Smooth muscle cell (in vitro differentiated cells): Measurements from ENCODE around the gene COL19A1. TPM values are rescaled to one million over a fixed set of nuclear protein-coding genes. Genes with fewer than 3 reads are reported as not detected.

Source experiments
- DNase-seq: peaks from one replicate; lab custom pipeline; 2025; ENCODE audit not compliant: unreplicated experiment; lab: John Stamatoyannopoulos, UW
- H2AFZ ChIP-seq: fragments of 200-600 bp; sonication (generic); 2 replicates; pipeline ENCODE4 v1.6.0; 2016; ENCODE audit warnings: antibody characterized with exemption, low read depth, mild to moderate bottlenecking
- H3F3A ChIP-seq: fragments of 200-600 bp; sonication (generic); 2 replicates; pipeline ENCODE4 v1.6.0; 2017; ENCODE audit warnings: antibody characterized with exemption, low read depth
- H3K27ac ChIP-seq: fragments of 200-600 bp; sonication (generic); 2 replicates; pipeline ENCODE4 v1.5.1; 2016; ENCODE audit warnings: low read depth, mild to moderate bottlenecking
- H3K27me3 ChIP-seq: fragments of 200-600 bp; sonication (generic); 2 replicates; pipeline ENCODE4 v1.6.1; 2016; ENCODE audit warnings: low read depth, mild to moderate bottlenecking
- H3K36me3 ChIP-seq: fragments of 200-600 bp; sonication (generic); 2 replicates; pipeline ENCODE4 v1.5.1; 2016; ENCODE audit warnings: low read depth
- H3K4me1 ChIP-seq: fragments of 200-600 bp; sonication (generic); 2 replicates; pipeline ENCODE4 v1.5.1; 2016; ENCODE audit warnings: low read depth
- H3K4me2 ChIP-seq: fragments of 200-600 bp; sonication (generic); 2 replicates; pipeline ENCODE4 v1.6.0; 2016; ENCODE audit warnings: mild to moderate bottlenecking
- H3K4me3 ChIP-seq: fragments of 200-600 bp; sonication (generic); 2 replicates; pipeline ENCODE4 v1.5.1; 2016; ENCODE audit warnings: mild to moderate bottlenecking
- H3K79me2 ChIP-seq: fragments of 200-600 bp; sonication (generic); 2 replicates; pipeline ENCODE4 v1.6.0; 2016; ENCODE audit warnings: low read depth, mild to moderate bottlenecking
- H3K9ac ChIP-seq: fragments of 200-600 bp; sonication (generic); 2 replicates; pipeline ENCODE4 v1.6.0; 2016; ENCODE audit warnings: low read depth
- H3K9me3 ChIP-seq: fragments of 200-600 bp; sonication (generic); replicated peaks from 2 replicates; pipeline ENCODE4 v1.5.1; 2016; ENCODE audit warnings: low read depth
- H4K20me1 ChIP-seq: fragments of 200-600 bp; sonication (generic); 2 replicates; pipeline ENCODE4 v1.6.0; 2016; ENCODE audit warnings: low read depth
- WGBS: methylation state at CpG from one replicate; pipeline ENCODE4 v1.1.7; 2016; ENCODE audit warnings: low lambda C conversion rate; 5-methylcytosine and 5-hydroxymethylcytosine counted together
- polyA plus RNA-seq: library from polyadenylated mRNA; unstranded; fragments of >200 nt; fragmentation: Nextera tagmentation; extraction: Ambion mirVana; gene quantifications from 2 replicates; pipeline ENCODE4 v1.2.1, GENCODE V29; 2016
- total RNA-seq: library from RNA; depleted of rRNA; stranded (reverse); fragments of >200 nt; gene quantifications from 2 replicates; pipeline ENCODE4 v1.2.3, GENCODE V29; 2014
- TF ChIP-seq, protein P1 (sequence below): fragments of 200-600 bp; sonication (generic); IDR thresholded peaks from 2 replicates; pipeline ENCODE4 v1.5.1; 2017; ENCODE audit warnings: borderline replicate concordance, mild to moderate bottlenecking, antibody characterized with exemption; ENCODE audit not compliant: insufficient read depth, poor library complexity, severe bottlenecking

The COL19A1 gene
- total and polyA plus RNA-seq, 2 experiments from 2014 or later: 0.55 to 1.6 TPM

DNA sequence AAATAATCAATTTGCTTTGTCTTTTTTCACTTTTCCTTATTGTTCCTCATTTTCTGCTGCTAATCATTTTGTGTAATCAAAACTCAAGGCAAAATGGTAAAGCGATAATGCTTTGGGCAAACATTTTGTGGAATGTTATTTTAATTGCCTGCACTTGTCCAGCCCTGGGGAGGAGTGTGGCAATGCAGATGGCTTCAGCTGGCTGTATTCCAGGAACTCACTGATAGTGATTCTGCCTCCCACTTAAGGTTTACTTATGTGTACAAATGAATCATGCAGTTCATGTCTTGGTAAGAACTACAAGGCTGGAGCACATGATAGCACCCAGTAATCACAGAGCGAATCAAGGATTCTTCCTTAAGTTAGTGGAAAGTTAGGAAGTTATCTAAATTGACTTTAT is 107.8 kb downstream of the COL19A1 start:
- no peak for DNase-seq
- WGBS: 45% methylated on average over 2 of the region's 2 CpGs
- no peaks in the 10 kb centered on the region for H3K27me3 ChIP-seq

DNA sequence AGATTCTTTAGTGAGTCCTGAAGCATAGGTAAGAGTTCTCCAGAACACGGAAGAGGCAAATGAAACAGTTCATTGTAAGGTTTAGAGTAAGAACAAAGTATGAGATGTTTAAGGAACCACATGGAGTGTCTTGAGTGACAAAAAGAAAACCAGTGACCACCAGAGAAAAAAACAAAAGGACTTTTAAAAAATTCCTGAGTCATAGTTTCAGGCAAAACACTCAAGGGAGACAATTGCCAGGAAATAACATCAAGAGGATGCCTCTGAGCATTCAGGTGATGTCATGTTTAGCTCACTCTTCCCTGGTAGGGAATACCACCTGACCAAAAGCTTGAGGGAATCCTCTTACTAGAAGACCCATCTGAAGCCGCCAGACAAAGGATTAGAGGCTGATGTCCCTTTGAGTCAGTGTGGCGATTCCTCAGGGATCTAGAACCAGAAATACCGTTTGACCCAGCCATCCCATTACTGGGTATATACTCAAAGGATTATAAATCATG is 110.3 kb downstream of the COL19A1 start:
- no peak overlapping the region for H3K9ac ChIP-seq
- no peak overlapping the region for H3K4me3 ChIP-seq
- no peak for DNase-seq
- peak overlapping the region; percentile 39 for H3K27ac ChIP-seq
- no peaks in the 10 kb centered on the region for H3K4me1 ChIP-seq
- TF ChIP-seq, protein P1, sequence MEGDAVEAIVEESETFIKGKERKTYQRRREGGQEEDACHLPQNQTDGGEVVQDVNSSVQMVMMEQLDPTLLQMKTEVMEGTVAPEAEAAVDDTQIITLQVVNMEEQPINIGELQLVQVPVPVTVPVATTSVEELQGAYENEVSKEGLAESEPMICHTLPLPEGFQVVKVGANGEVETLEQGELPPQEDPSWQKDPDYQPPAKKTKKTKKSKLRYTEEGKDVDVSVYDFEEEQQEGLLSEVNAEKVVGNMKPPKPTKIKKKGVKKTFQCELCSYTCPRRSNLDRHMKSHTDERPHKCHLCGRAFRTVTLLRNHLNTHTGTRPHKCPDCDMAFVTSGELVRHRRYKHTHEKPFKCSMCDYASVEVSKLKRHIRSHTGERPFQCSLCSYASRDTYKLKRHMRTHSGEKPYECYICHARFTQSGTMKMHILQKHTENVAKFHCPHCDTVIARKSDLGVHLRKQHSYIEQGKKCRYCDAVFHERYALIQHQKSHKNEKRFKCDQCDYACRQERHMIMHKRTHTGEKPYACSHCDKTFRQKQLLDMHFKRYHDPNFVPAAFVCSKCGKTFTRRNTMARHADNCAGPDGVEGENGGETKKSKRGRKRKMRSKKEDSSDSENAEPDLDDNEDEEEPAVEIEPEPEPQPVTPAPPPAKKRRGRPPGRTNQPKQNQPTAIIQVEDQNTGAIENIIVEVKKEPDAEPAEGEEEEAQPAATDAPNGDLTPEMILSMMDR: no peak
- no peak overlapping the region for H3K4me2 ChIP-seq
- H3K27me3 ChIP-seq: no peaks in the 10 kb centered on the region
- no peaks in the 10 kb centered on the region for H4K20me1 ChIP-seq
- H2AFZ ChIP-seq: no peak overlapping the region
- H3K79me2 ChIP-seq: no peaks in the 10 kb centered on the region
- no peaks in the 10 kb centered on the region for H3K9me3 ChIP-seq
- no peaks in the 10 kb centered on the region for H3K36me3 ChIP-seq
- 84% methylated on average over 4 of the region's 4 CpGs for WGBS
- no peaks in the 10 kb centered on the region for H3F3A ChIP-seq

More for the DNA sequence above, 107.8 kb downstream of the COL19A1 start:
- no peak overlapping the region for H2AFZ ChIP-seq
- no peak overlapping the region for H3K9ac ChIP-seq
- TF ChIP-seq, protein P1: no peak
- H3K9me3 ChIP-seq: no peaks in the 10 kb centered on the region
- H3K4me2 ChIP-seq: no peak overlapping the region
- H3K4me1 ChIP-seq: no peaks in the 10 kb centered on the region
- no peaks in the 10 kb centered on the region for H4K20me1 ChIP-seq
- H3K27ac ChIP-seq: no peak overlapping the region
- H3K4me3 ChIP-seq: no peak overlapping the region
- no peaks in the 10 kb centered on the region for H3K36me3 ChIP-seq
- H3K79me2 ChIP-seq: no peaks in the 10 kb centered on the region
- no peaks in the 10 kb centered on the region for H3F3A ChIP-seq

DNA sequence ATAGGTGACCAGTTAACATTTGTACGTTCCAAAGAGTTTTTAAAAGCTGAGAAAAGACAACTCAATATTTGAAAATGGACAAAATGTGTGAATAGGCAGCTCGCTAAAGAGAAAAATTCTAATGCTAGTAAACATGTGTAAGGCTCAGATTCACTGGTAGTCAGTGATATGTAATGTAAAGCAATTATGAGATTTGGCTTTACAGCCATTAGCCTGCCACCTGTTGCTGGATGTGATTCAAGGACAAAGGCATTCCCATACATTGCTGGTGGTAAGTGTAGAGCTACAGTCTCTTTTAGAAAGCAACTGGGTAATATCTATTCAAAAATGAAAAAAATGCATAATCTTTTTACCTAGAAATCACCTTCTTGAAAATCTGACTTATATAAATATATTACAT is 114.3 kb downstream of the COL19A1 start:
- Histone ChIP-seq H3K9ac (no peak overlapping the region), H3K27ac (no peak overlapping the region), H3K4me2 (no peak overlapping the region), H3K4me1 (no peaks in the 10 kb centered on the region), H4K20me1 (no peaks in the 10 kb centered on the region), H3K9me3 (no peaks in the 10 kb centered on the region), H3K36me3 (no peaks in the 10 kb centered on the region), H3K27me3 (no peaks in the 10 kb centered on the region), H3K4me3 (no peak overlapping the region), H3K79me2 (no peaks in the 10 kb centered on the region), H3F3A (no peaks in the 10 kb centered on the region), H2AFZ (no peak overlapping the region)
- 94% methylated on average over 2 of the region's 2 CpGs for WGBS
- TF ChIP-seq, protein P1: no peak
- DNase-seq: no peak

DNA sequence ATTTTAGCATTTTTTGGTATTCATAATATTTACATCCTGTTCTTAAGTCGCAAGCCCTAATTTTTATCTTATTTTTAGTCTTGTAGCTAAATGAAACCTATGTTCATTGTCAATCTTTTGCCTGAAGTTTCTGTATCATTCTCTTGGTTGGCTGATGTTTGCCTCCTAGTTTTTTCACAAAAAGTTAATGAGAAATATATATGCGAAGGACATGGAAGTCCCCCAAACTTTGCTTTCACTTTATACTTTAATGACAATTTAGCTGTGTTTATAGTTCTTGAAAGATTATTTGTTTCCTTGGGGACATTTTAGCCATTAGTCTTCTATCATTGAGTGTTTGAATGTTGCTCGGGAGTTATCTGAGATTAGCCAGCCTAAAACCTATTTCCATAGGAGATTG is 118.2 kb downstream of the COL19A1 start:
- Histone ChIP-seq H3K4me2 (no peak overlapping the region), H3K36me3 (no peaks in the 10 kb centered on the region), H3K9me3 (no peaks in the 10 kb centered on the region), H3K4me1 (no peaks in the 10 kb centered on the region), H3K27me3 (no peaks in the 10 kb centered on the region), H2AFZ (no peak overlapping the region), H4K20me1 (no peaks in the 10 kb centered on the region), H3K4me3 (no peak overlapping the region), H3F3A (no peaks in the 10 kb centered on the region), H3K27ac (no peak overlapping the region), H3K79me2 (no peaks in the 10 kb centered on the region), H3K9ac (no peak overlapping the region)
- WGBS: 95% methylated on average over 3 of the region's 3 CpGs
- TF ChIP-seq, protein P1: no peak
- DNase-seq: no peak
